ENCODE measurements around the gene MACROD2.

DNA sequence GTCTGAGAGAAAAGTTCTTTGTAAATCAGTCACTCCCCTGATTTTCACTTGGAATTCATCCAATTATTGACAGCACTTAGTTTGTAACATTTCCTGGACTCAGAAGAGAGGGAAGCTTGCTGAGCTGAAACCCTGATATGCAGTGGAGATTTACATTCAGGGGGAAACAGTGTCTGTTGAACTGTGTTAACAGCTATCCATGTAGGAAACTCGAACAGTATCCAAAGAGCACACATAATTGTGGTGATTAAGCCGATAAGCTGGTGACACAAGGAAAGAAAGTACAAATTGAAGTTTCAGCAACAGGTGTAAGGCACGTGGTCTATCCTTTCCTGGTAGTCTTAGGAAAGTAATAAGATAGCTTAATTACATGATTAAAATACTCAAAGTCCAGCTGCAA, 420.2 kb downstream of the MACROD2 start:
- TF ChIP-seq EZH2 (IDR thresholded peaks at IDR 0.05; ENCODE audit: low read length): no peak
- TF ChIP-seq CTCF (optimal IDR thresholded peaks at IDR 0.05 in 1 of 3, IDR thresholded peaks at IDR 0.05 in 1 of 3, conservative IDR thresholded peaks at IDR 0.05 in 1 of 3; ENCODE audit: extremely low read depth in 1 of 3, insufficient read depth in 2 of 3, low read length in 3 of 3): no peak
